ENCODE results near the gene TXNDC15.
"Not testable (repeated sequence)": the region's sequence is repeated elsewhere in the genome, so short reads cannot be mapped to it uniquely, and the experiment has no call there.

Gene TXNDC15

GRCh38 chr5:134878403-134878802 is 4.2 kb downstream of the TXNDC15 start:
- DNase-seq (ENCODE audit: low spot score): no peak

- no peak for DNase-seq (ENCODE audit: low spot score)
Observed at GRCh38 chr5:134879456-134879855, 5.3 kb downstream of the TXNDC15 start.

- not testable (repeated sequence) for DNase-seq (ENCODE audit: low spot score)
Observed at GRCh38 chr5:134880937-134881336, 6.8 kb downstream of the TXNDC15 start.

GRCh38 chr5:134881711-134882110 is 7.5 kb downstream of the TXNDC15 start:
- DNase-seq (ENCODE audit: low spot score): not testable (repeated sequence)

GRCh38 chr5:134887593-134888159 is 13.5 kb downstream of the TXNDC15 start:
- DNase-seq (ENCODE audit: low spot score): no peak

GRCh38 chr5:134889335-134889734 is 15.2 kb downstream of the TXNDC15 start:
- no peak for DNase-seq (ENCODE audit: low spot score)

- no peak for DNase-seq (ENCODE audit: low spot score)
Observed at GRCh38 chr5:134891473-134891872, 17.3 kb downstream of the TXNDC15 start.

GRCh38 chr5:134892282-134892681 is 18.1 kb downstream of the TXNDC15 start:
- DNase-seq (ENCODE audit: low spot score): no peak

GRCh38 chr5:134892926-134893325 is 18.8 kb downstream of the TXNDC15 start:
- no peak for DNase-seq (ENCODE audit: low spot score)

- DNase-seq (ENCODE audit: low spot score): no peak
Observed at GRCh38 chr5:134893748-134894505, 19.8 kb downstream of the TXNDC15 start.

- no peak for DNase-seq (ENCODE audit: low spot score)
Observed at GRCh38 chr5:134902071-134902801, 28.1 kb downstream of the TXNDC15 start.

- peak; percentile 82 for DNase-seq (ENCODE audit: low spot score)
Observed at GRCh38 chr5:134904610-134905245, 30.6 kb downstream of the TXNDC15 start, which contains the start of gene PCBD2. TSS of gene PCBD2 (plus strand) at chr5:134905131. CDS start at chr5:134905140, 9 bp downstream.

GRCh38 chr5:134905246-134905996 is 31.2 kb downstream of the TXNDC15 start:
- DNase-seq (ENCODE audit: low spot score): peak; percentile 41

GRCh38 chr5:134906811-134907210 is 32.6 kb downstream of the TXNDC15 start:
- DNase-seq (ENCODE audit: low spot score): no peak

- not testable (repeated sequence) for DNase-seq (ENCODE audit: low spot score)
Observed at GRCh38 chr5:134910752-134911151, 36.6 kb downstream of the TXNDC15 start.

GRCh38 chr5:134911285-134912206 is 37.4 kb downstream of the TXNDC15 start:
- DNase-seq (ENCODE audit: low spot score): no peak

- no peak for DNase-seq (ENCODE audit: low spot score)
Observed at GRCh38 chr5:134913254-134913653, 39.1 kb downstream of the TXNDC15 start.

- no peak for DNase-seq (ENCODE audit: low spot score)
Observed at GRCh38 chr5:134913795-134914194, 39.6 kb downstream of the TXNDC15 start.

GRCh38 chr5:134917070-134917815 is 43.1 kb downstream of the TXNDC15 start:
- DNase-seq (ENCODE audit: low spot score): peak; percentile 34

- DNase-seq (ENCODE audit: low spot score): no peak
Observed at GRCh38 chr5:134918861-134919260, 44.7 kb downstream of the TXNDC15 start.
